CD14-positive monocyte (primary cell): ENCODE data around the gene GPC6. TPM values are rescaled to one million over a fixed set of nuclear protein-coding genes. Genes with fewer than 3 reads are reported as not detected.

ENCODE experiments used
- DNase-seq, 3 donors: peaks; one replicate each; pipeline ENCODE4 v3.0.0-alpha.2; 2011 to 2022
- H2AFZ ChIP-seq: 2 replicates; pipeline ENCODE4 v1.6.0; 2012; ENCODE audit warnings: mild to moderate bottlenecking, low read depth, low read length, inconsistent platforms; ENCODE audit not compliant: insufficient read depth, poor library complexity, severe bottlenecking
- H3K27ac ChIP-seq, 2 donors: 1 replicate in 1 of 2; 2 replicates in 1 of 2; pipeline ENCODE4 v1.5.1; 2012 to 2013; ENCODE audit warnings: low read length in 2 of 2, control low read depth in 1 of 2, inconsistent platforms in 1 of 2, low read depth in 1 of 2, mild to moderate bottlenecking in 1 of 2
- H3K27me3 ChIP-seq, 2 donors: one replicate each; pipeline versions ENCODE4 v1.6.0 to v1.6.1; 2011 to 2013; ENCODE audit warnings: low read length in 2 of 2; ENCODE audit not compliant: control insufficient read depth in 2 of 2, insufficient read depth in 2 of 2
- H3K36me3 ChIP-seq, 2 donors: replicated peaks in 1 of 2; 1 replicate in 1 of 2; 2 replicates in 1 of 2; pipeline versions ENCODE4 v1.5.1 to v1.6.1; 2012 to 2013; ENCODE audit warnings: low read length in 2 of 2, control low read depth in 1 of 2, inconsistent platforms in 1 of 2, mild to moderate bottlenecking in 1 of 2; ENCODE audit not compliant: insufficient read depth in 2 of 2, control insufficient read depth in 1 of 2
- H3K4me1 ChIP-seq, 2 donors: 1 replicate in 1 of 2; 2 replicates in 1 of 2; pipeline versions ENCODE4 v1.5.1 to v1.6.1; 2012 to 2013; ENCODE audit warnings: low read length in 2 of 2, control low read depth in 1 of 2, inconsistent platforms in 1 of 2, mild to moderate bottlenecking in 1 of 2, moderate library complexity in 1 of 2; ENCODE audit not compliant: insufficient read depth in 2 of 2, control insufficient read depth in 1 of 2
- H3K4me2 ChIP-seq: replicated peaks from 2 replicates; pipeline ENCODE3; 2012; ENCODE audit warnings: low read length, moderate library complexity, mild to moderate bottlenecking; ENCODE audit not compliant: poor library complexity, severe bottlenecking; ENCODE audit errors: extremely low read depth
- H3K4me3 ChIP-seq, 3 experiments: fragments of 200-600 bp in 1 of 3; sonication (generic) in 1 of 3; replicated peaks in 1 of 3; 1 replicate in 2 of 3; 2 replicates in 1 of 3; pipeline ENCODE4 v1.5.1; 2011 to 2013; ENCODE audit warnings: low read length in 3 of 3, mild to moderate bottlenecking in 3 of 3, control low read depth in 2 of 3, low read depth in 2 of 3, inconsistent platforms in 1 of 3, moderate library complexity in 1 of 3
- H3K79me2 ChIP-seq: 2 replicates; pipeline ENCODE4 v1.6.0; 2012; ENCODE audit warnings: mild to moderate bottlenecking, control low read depth, inconsistent platforms, low read length, moderate library complexity; ENCODE audit not compliant: insufficient read depth
- H3K9ac ChIP-seq: 2 replicates; pipeline ENCODE4 v1.6.0; 2017; ENCODE audit warnings: low read length, mild to moderate bottlenecking; ENCODE audit not compliant: insufficient read depth, poor library complexity, severe bottlenecking
- H3K9me3 ChIP-seq, 2 donors: replicated peaks in 1 of 2; 1 replicate in 1 of 2; 2 replicates in 1 of 2; pipeline versions ENCODE4 v1.5.1 to v1.6.1; 2012 to 2013; ENCODE audit warnings: low read length in 2 of 2, control low read depth in 1 of 2; ENCODE audit not compliant: control insufficient read depth in 1 of 2, insufficient read depth in 1 of 2
- H4K20me1 ChIP-seq: 2 replicates; pipeline ENCODE4 v1.6.0; 2012; ENCODE audit warnings: mild to moderate bottlenecking, low read length, control low read depth, moderate library complexity; ENCODE audit not compliant: insufficient read depth
- H3K27ac Mint-ChIP-seq, 7 donors: one replicate each; pipeline ENCODE4 v1.8.0; 2020; ENCODE audit warnings: mild to moderate bottlenecking in 7 of 7, mixed read lengths in 7 of 7, moderate library complexity in 6 of 7, inconsistent platforms in 2 of 7
- H3K27me3 Mint-ChIP-seq, 3 donors: one replicate each; pipeline ENCODE4 v1.8.0; 2021 to 2022; ENCODE audit warnings: low read depth in 3 of 3, mild to moderate bottlenecking in 3 of 3, mixed read lengths in 3 of 3, moderate library complexity in 3 of 3, inconsistent platforms in 1 of 3
- H3K36me3 Mint-ChIP-seq, 2 donors: one replicate each; pipeline ENCODE4 v1.8.0; 2020; ENCODE audit warnings: mixed read lengths in 2 of 2, inconsistent platforms in 1 of 2, mild to moderate bottlenecking in 1 of 2
- H3K4me1 Mint-ChIP-seq: one replicate; pipeline ENCODE4 v1.8.0; 2020; ENCODE audit warnings: mild to moderate bottlenecking, mixed read lengths
- H3K4me3 Mint-ChIP-seq, 2 donors: one replicate each; pipeline ENCODE4 v1.8.0; 2020; ENCODE audit warnings: mild to moderate bottlenecking in 2 of 2, mixed read lengths in 2 of 2, moderate library complexity in 1 of 2
- H3K9me3 Mint-ChIP-seq, 7 donors: one replicate each; pipeline ENCODE4 v1.8.0; 2020 to 2022; ENCODE audit warnings: mixed read lengths in 7 of 7, mild to moderate bottlenecking in 6 of 7, moderate library complexity in 6 of 7, inconsistent platforms in 2 of 7
- CTCF ChIP-seq: fragments of 200-600 bp; IDR thresholded peaks from one replicate; pipeline ENCODE4 v1.8.0; 2022; ENCODE audit warnings: antibody characterized with exemption, mild to moderate bottlenecking
- WGBS: methylation state at CpG from one replicate; pipeline ENCODE4 v1.1.5; 2013; ENCODE audit warnings: missing lambda C conversion rate; ENCODE audit not compliant: insufficient coverage; 5-methylcytosine and 5-hydroxymethylcytosine counted together
- intact Hi-C, 2 donors: fragments of 100-400 bp; cut with micrococcal nuclease; formaldehyde crosslinking; loops; one replicate each; pipeline versions ENCODE4 v1.15.0 to v1.15.1; 2023
- polyA plus RNA-seq, 3 donors: library from polyadenylated mRNA; depleted of rRNA in 1 of 3; unstranded in 2 of 3; stranded (reverse) in 1 of 3; fragments of 300-500 nt in 2 of 3; fragments of >200 nt in 1 of 3; fragmentation: Illumina TruSeq in 2 of 3; gene quantifications; 1 replicate in 2 of 3; 2 replicates in 1 of 3; pipeline ENCODE4 v1.2.3, GENCODE V29; 2012 to 2021

Gene GPC6
- polyA plus RNA-seq, 3 donors: not detected

GRCh38 chr13:93765062-93765461, 538.5 kb downstream of the GPC6 start:
- Mint-ChIP-seq H3K27ac (no peak overlapping the region), H3K27me3 (no peaks in the 10 kb centered on the region), H3K9me3 (peaks cover 0 to 13% (median 0%) of the 10 kb centered on the region in 7 donors), H3K36me3 (no peaks in the 10 kb centered on the region), H3K4me1 (no peaks in the 10 kb centered on the region), H3K4me3 (no peak overlapping the region)
- no peak for TF ChIP-seq CTCF
- no peaks in the 10 kb centered on the region for H3K9me3 ChIP-seq
- H3K9ac ChIP-seq: no peak overlapping the region
- no peak overlapping the region for H3K27ac ChIP-seq
- no peak overlapping the region for H3K4me3 ChIP-seq
- intact Hi-C loops: no loop called here
- no peaks in the 10 kb centered on the region for H4K20me1 ChIP-seq
- H2AFZ ChIP-seq: no peak overlapping the region
- no peak overlapping the region for H3K4me2 ChIP-seq
- no peaks in the 10 kb centered on the region for H3K36me3 ChIP-seq
- no peaks in the 10 kb centered on the region for H3K27me3 ChIP-seq
- H3K4me1 ChIP-seq: no peaks in the 10 kb centered on the region
- no CpG with 5 or more reads among the region's 2 CpGs for WGBS
- no peaks in the 10 kb centered on the region for H3K79me2 ChIP-seq
- no peak for DNase-seq

GRCh38 chr13:93765811-93766210, 539.2 kb downstream of the GPC6 start:
- no peak overlapping the region for H3K27ac Mint-ChIP-seq
- no peak overlapping the region for H2AFZ ChIP-seq
- TF ChIP-seq CTCF: no peak
- no peak overlapping the region for H3K4me2 ChIP-seq
- H3K36me3 Mint-ChIP-seq: no peaks in the 10 kb centered on the region
- no peaks in the 10 kb centered on the region for H3K79me2 ChIP-seq
- no peak overlapping the region for H3K4me3 Mint-ChIP-seq
- no peak overlapping the region for H3K9ac ChIP-seq
- no peaks in the 10 kb centered on the region for H3K4me1 Mint-ChIP-seq
- H3K27me3 Mint-ChIP-seq: no peaks in the 10 kb centered on the region
- H3K9me3 Mint-ChIP-seq: peaks cover 0 to 9% (median 0%) of the 10 kb centered on the region in 7 donors
- H3K9me3 ChIP-seq: no peaks in the 10 kb centered on the region
- H3K4me1 ChIP-seq: no peaks in the 10 kb centered on the region
- no CpG with 5 or more reads among the region's 1 CpG for WGBS
- no peak overlapping the region for H3K4me3 ChIP-seq
- H3K36me3 ChIP-seq: no peaks in the 10 kb centered on the region
- H3K27me3 ChIP-seq: no peaks in the 10 kb centered on the region
- H4K20me1 ChIP-seq: no peaks in the 10 kb centered on the region
- no peak overlapping the region for H3K27ac ChIP-seq
- intact Hi-C loops: no loop called here
- no peak for DNase-seq
